GM23248 (cell line): ENCODE measurements around the gene S1PR5.

Source experiments
- EZH2 ChIP-seq: fragments of 200-600 bp; sonication (generic); IDR thresholded peaks from 2 replicates; pipeline ENCODE4 v1.6.1; 2018; ENCODE audit warnings: antibody characterized with exemption, mild to moderate bottlenecking; ENCODE audit not compliant: insufficient read depth, poor library complexity, severe bottlenecking
- EZH2phosphoT487 ChIP-seq: fragments of 200-600 bp; sonication (generic); IDR thresholded peaks from 2 replicates; pipeline ENCODE4 v1.6.1; 2018; ENCODE audit warnings: antibody characterized with exemption, moderate library complexity, mild to moderate bottlenecking, low read depth; ENCODE audit not compliant: insufficient read depth

DNA sequence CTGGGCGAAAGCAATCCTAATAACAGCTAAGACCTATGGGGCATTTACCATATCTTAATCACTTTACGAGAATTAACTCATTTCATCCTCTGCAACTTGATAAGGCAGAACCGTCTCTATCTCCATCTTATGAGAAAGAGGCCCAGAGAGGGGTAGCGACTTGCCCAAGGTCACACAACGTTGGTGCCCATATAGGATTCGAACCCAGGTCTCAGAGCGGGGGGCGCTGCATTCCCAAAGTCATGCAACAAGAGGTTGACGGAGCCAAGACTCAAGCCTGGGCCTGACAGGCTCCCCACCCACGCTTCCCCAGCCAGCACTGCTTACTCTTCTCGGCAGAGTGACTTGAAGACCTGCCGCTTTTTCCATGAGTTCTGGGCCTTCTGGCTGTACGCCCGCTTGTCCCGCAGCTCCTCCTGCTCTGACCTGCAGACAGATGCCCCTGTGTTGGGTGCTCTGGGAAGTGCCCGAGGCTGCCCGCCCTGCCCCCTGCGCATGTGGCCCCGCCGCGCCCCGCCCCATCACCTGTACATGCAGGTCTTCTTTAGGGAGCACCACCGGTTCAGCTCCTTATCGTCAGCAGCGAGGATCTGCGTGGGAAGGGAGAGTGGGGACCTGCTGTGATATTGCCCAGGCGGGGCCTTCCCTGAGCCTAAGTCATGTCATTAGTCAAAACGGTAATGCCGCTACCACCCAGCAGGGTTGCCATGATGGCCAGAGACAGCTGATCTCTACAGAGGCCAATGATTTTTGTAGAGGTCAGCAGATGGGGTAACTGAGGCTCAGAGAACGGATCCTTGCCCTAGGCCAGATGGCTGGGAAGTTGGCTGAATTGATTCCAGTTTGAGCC is 37.7 kb upstream of the S1PR5 start:
- TF ChIP-seq EZH2 (no peak), EZH2phosphoT487 (no peak)
